HG03342 (cell line): ENCODE data around the gene POLR2A.
"Not testable (repeated sequence)": the region's sequence is repeated elsewhere in the genome, so short reads cannot be mapped to it uniquely, and the experiment has no call there.

ENCODE experiments used
- ATAC-seq: cut with Tn5 transposase; IDR thresholded peaks from one replicate; pipeline ENCODE4 v1.9.1; 2021; ENCODE audit warnings: mild to moderate bottlenecking, moderate library complexity; ENCODE audit not compliant: unreplicated experiment

Gene POLR2A

GRCh38 chr17:7478276-7479212 lies 5.6 kb upstream of the POLR2A start:
- ATAC-seq, result no peak

GRCh38 chr17:7479213-7480088 lies 4.7 kb upstream of the POLR2A start, which contains the start of gene ZBTB4:
Gene ZBTB4 (minus strand): TSS chr17:7479631. CDS start chr17:7466801, 12,830 bp downstream.
- no peak for ATAC-seq

- no peak for ATAC-seq
These were observed 4.1 kb upstream of the POLR2A start for GRCh38 chr17:7480089-7480384.

- ATAC-seq, result not testable (repeated sequence)
These were observed 2.9 kb upstream of the POLR2A start, which contains the start of gene SLC35G6 for GRCh38 chr17:7481275-7481674. Gene SLC35G6 (plus strand): TSS chr17:7481446. CDS start chr17:7481517, 71 bp downstream.

- not testable (repeated sequence) for ATAC-seq
These were observed 2.1 kb upstream of the POLR2A start for GRCh38 chr17:7481842-7482741.

GRCh38 chr17:7482742-7483088 lies 1.5 kb upstream of the POLR2A start:
- not testable (repeated sequence) for ATAC-seq

- ATAC-seq, result peak; percentile 37
These were observed 705 bp upstream of the POLR2A start for GRCh38 chr17:7483255-7484066.

GRCh38 chr17:7484919-7485377 lies 782 bp downstream of the POLR2A start:
- no peak for ATAC-seq

GRCh38 chr17:7486181-7486580 lies 2.0 kb downstream of the POLR2A start:
- no peak for ATAC-seq

- no peak for ATAC-seq
These were observed 6.0 kb downstream of the POLR2A start for GRCh38 chr17:7490144-7490543.

GRCh38 chr17:7491583-7491982 lies 7.4 kb downstream of the POLR2A start:
- no peak for ATAC-seq

GRCh38 chr17:7493941-7494340 lies 9.8 kb downstream of the POLR2A start:
- ATAC-seq, result no peak

- ATAC-seq, result no peak
These were observed 11.8 kb downstream of the POLR2A start for GRCh38 chr17:7495906-7496434.

- no peak for ATAC-seq
These were observed 12.5 kb downstream of the POLR2A start for GRCh38 chr17:7496470-7497183.

GRCh38 chr17:7497228-7497627 lies 13.1 kb downstream of the POLR2A start:
- no peak for ATAC-seq

GRCh38 chr17:7497636-7498035 lies 13.5 kb downstream of the POLR2A start:
- ATAC-seq, result no peak

- no peak for ATAC-seq
These were observed 15.0 kb downstream of the POLR2A start for GRCh38 chr17:7499161-7499560.

GRCh38 chr17:7501729-7502128 lies 17.6 kb downstream of the POLR2A start:
- no peak for ATAC-seq
